Glutamatergic neuron (in vitro differentiated cells): Measurements from ENCODE around the gene PSMC3. TPM values are rescaled to one million over a fixed set of nuclear protein-coding genes. Genes with fewer than 3 reads are reported as not detected.

Experiments
- DNase-seq: peaks from one replicate; pipeline ENCODE4 v3.0.0; 2022
- H3K27ac Mint-ChIP-seq: one replicate; pipeline ENCODE4 v1.8.0; 2020; ENCODE audit warnings: mild to moderate bottlenecking, mixed read lengths, inconsistent platforms; ENCODE audit not compliant: unreplicated experiment
- H3K27me3 Mint-ChIP-seq: one replicate; pipeline ENCODE4 v1.8.0; 2020; ENCODE audit warnings: mild to moderate bottlenecking, moderate library complexity, mixed read lengths, inconsistent platforms; ENCODE audit not compliant: unreplicated experiment
- H3K36me3 Mint-ChIP-seq: one replicate; pipeline ENCODE4 v1.8.0; 2020; ENCODE audit warnings: mild to moderate bottlenecking, mixed read lengths, inconsistent platforms; ENCODE audit not compliant: unreplicated experiment
- H3K4me1 Mint-ChIP-seq: one replicate; pipeline ENCODE4 v1.8.0; 2020; ENCODE audit warnings: mild to moderate bottlenecking, low read depth, mixed read lengths, inconsistent platforms; ENCODE audit not compliant: unreplicated experiment
- H3K4me3 Mint-ChIP-seq: one replicate; pipeline ENCODE4 v1.8.0; 2020; ENCODE audit warnings: mild to moderate bottlenecking, mixed read lengths, inconsistent platforms; ENCODE audit not compliant: unreplicated experiment
- H3K9me3 Mint-ChIP-seq: one replicate; pipeline ENCODE4 v1.8.0; 2020; ENCODE audit warnings: mild to moderate bottlenecking, moderate library complexity, mixed read lengths, inconsistent platforms; ENCODE audit not compliant: unreplicated experiment
- total RNA-seq: library from RNA; stranded (reverse); fragmentation: NEBNext Ultra II Directional; extraction: Animal tissue kit (Norgen Biotek cat#: 25700); gene quantifications from one replicate; pipeline ENCODE4 v1.2.1, GENCODE V29; 2021; ENCODE audit not compliant: unreplicated experiment
- TF ChIP-seq, protein P1 (sequence below): fragments of 200-600 bp; sonication (generic); IDR thresholded peaks from one replicate; pipeline ENCODE4 v1.5.0; 2021; ENCODE audit not compliant: partially characterized antibody, unreplicated experiment

Gene PSMC3
- total RNA-seq, 1 donor from 2014 or later, result 112 TPM

DNA sequence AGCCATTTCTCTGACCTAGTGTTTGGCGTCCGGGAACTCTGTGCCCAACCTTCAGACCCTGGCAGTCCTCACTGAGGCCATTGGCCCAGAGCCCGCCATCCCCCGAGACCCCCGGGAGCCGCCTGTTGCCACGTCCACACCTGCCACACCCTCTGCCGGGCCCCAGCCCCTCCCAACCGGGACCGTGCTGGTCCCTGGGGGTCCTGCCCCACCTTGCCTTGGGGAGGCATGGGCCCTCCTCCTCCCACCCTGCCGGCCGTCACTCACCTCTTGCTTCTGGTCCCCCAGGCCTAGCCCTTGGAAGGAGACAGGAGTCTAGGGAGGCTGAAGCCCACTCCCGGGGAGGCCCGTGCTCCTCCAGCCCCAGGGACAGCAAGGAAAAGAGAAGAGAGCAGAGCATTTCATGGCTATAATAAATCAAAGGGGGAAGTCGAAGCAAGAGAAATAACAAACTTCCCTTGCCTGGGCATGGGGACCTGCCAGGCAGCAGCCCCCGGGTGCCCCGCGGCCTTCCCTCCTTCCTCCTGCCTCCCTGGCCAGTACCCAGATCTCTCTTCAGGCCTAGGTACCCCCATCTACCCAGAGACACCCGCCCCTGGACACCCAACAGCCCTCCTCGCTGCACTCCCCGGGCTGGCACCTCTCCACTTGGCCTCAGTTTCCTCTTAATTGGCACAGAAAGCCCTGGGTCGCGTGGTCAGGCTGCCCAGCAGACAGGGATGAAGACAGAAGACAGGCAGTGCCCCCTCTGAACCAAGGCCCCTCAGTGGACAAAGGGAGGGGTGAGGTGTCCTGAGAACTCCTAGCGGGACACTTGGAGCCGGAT lies 30.8 kb downstream of the PSMC3 start:
- peaks cover 9% of the 10 kb centered on the region for H3K4me1 Mint-ChIP-seq
- H3K9me3 Mint-ChIP-seq, result peaks cover 2% of the 10 kb centered on the region
- TF ChIP-seq, protein P1, sequence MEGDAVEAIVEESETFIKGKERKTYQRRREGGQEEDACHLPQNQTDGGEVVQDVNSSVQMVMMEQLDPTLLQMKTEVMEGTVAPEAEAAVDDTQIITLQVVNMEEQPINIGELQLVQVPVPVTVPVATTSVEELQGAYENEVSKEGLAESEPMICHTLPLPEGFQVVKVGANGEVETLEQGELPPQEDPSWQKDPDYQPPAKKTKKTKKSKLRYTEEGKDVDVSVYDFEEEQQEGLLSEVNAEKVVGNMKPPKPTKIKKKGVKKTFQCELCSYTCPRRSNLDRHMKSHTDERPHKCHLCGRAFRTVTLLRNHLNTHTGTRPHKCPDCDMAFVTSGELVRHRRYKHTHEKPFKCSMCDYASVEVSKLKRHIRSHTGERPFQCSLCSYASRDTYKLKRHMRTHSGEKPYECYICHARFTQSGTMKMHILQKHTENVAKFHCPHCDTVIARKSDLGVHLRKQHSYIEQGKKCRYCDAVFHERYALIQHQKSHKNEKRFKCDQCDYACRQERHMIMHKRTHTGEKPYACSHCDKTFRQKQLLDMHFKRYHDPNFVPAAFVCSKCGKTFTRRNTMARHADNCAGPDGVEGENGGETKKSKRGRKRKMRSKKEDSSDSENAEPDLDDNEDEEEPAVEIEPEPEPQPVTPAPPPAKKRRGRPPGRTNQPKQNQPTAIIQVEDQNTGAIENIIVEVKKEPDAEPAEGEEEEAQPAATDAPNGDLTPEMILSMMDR, result no peak
- no peak overlapping the region for H3K4me3 Mint-ChIP-seq
- H3K27ac Mint-ChIP-seq, result no peak overlapping the region
- no peak for DNase-seq
- peaks cover 2% of the 10 kb centered on the region for H3K27me3 Mint-ChIP-seq
- H3K36me3 Mint-ChIP-seq, result no peaks in the 10 kb centered on the region

DNA sequence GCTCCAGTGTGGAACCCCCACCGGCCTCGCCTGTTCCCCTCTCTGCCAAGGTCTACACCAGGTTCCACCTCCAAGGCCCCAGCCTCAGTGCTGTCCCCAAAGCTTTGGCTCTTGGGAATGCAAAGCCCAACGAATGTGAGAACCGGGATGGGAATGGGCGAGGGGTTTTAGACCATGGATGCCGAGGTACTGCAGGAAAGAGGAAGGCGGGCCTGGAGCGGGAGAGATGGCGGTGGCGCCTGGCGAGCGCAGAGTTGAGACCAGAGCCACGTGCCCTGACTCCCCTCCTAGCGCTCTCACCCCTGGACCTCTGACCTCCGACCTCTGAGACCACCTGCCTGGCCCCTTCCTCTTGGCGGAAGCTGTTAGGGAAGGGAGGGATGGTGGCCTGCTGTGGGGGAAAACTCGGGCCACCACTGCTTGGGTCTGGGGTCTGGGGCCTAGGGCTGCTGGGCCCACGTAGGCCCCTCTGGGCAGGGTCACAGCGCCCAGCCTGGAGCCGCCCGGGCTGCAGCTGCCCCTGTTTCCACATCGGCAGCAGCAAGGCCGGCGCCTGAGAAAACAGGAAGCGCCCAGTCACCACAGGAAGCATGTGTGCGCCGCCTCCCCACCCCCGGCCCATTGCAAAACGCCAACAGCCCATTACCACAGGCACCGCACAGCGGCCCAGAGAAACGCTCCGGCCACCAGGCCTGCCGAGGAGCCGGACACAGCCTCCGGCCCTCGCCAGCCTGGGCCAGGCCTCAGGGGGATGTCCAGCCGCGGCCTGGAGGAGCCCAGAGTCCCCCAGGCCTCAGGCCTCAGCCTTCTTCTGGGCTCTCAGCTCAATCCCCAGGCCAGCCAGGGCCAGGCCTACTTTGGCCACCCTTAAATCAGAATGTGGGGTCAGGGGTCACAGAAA lies 31.7 kb downstream of the PSMC3 start:
- no peaks in the 10 kb centered on the region for H3K36me3 Mint-ChIP-seq
- peaks cover 3% of the 10 kb centered on the region for H3K27me3 Mint-ChIP-seq
- no peak overlapping the region for H3K4me3 Mint-ChIP-seq
- no peak for DNase-seq
- TF ChIP-seq, protein P1, result no peak
- H3K4me1 Mint-ChIP-seq, result peaks cover 5% of the 10 kb centered on the region
- no peak overlapping the region for H3K27ac Mint-ChIP-seq
- H3K9me3 Mint-ChIP-seq, result peaks cover 2% of the 10 kb centered on the region

DNA sequence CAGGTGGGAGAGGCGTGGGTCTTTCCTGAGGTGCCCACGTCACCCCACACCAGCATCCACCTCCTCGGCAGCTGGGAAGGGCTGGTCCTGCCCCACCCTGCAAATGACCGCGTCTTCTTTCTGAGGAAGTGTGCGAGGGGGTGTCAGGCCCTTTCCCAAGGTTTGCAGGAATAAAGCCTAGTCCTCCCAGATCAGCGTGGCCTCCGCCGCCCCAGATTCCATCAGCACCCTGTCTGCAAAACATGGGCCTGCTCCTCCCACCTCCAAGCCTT lies 32.3 kb downstream of the PSMC3 start:
- peaks cover 4% of the 10 kb centered on the region for H3K4me1 Mint-ChIP-seq
- peaks cover 3% of the 10 kb centered on the region for H3K27me3 Mint-ChIP-seq
- TF ChIP-seq, protein P1, result no peak
- no peak overlapping the region for H3K27ac Mint-ChIP-seq
- no peaks in the 10 kb centered on the region for H3K36me3 Mint-ChIP-seq
- no peak for DNase-seq
- H3K9me3 Mint-ChIP-seq, result peaks cover 2% of the 10 kb centered on the region
- no peak overlapping the region for H3K4me3 Mint-ChIP-seq

DNA sequence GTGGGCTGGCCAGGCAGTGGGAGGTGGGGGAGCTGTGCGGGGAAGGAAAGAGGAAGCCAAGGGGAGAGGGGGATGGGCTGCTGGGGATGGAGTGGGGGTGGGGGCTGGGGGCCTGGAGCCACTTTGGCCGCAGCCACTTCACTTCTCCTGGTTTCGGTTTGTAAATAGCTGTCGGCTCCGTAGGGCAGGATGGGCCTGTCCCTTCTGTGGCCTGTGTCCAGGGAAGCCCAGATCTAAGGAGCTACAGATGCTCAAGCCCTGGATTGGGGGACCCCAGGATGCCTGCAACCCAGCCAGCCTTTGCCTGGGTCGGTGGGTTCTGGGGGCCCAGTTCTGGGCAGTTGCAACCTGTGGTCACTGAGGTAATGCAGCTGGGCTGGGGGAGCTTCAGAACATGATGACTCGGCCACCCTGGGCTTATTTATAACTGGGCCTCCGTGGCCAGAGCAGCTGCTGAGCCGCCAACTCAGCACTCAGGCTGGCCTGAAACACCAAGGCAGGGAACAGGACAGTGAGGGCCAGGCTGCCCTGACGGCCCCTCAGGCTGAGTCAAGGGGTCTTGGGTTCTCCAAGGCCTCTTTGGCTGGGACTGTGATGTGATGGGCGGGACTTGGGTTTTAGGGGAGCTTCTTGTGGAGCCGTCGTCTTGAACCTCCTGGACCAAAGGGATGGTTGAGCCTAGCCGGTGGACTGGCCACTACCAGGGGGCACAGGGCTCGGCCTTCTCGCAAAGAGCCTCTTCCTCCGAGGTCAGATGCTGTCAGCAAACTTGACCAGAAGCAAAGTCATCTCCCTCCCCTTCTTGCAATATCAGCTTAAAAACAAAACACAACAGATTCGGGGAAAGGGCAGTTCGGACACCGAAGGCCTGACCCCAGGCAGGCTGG lies 32.8 kb downstream of the PSMC3 start:
- no peak for DNase-seq
- no peaks in the 10 kb centered on the region for H3K36me3 Mint-ChIP-seq
- peaks cover 2% of the 10 kb centered on the region for H3K9me3 Mint-ChIP-seq
- H3K27ac Mint-ChIP-seq, result no peak overlapping the region
- peaks cover 4% of the 10 kb centered on the region for H3K4me1 Mint-ChIP-seq
- TF ChIP-seq, protein P1, result no peak
- peaks cover 3% of the 10 kb centered on the region for H3K27me3 Mint-ChIP-seq
- no peak overlapping the region for H3K4me3 Mint-ChIP-seq
